Astrocyte of the spinal cord (primary cell): ENCODE results near the gene CAMKK2.

Experiments used
- DNase-seq: peaks from one replicate; pipeline ENCODE4 v3.0.0; 2011; ENCODE audit warnings: low read depth, low spot score
- H3K4me3 ChIP-seq: 2 replicates; pipeline ENCODE4 v1.5.1; 2011; ENCODE audit warnings: low read depth, mild to moderate bottlenecking, low read length, moderate library complexity
- in situ Hi-C: cut with HindIII; loops from 2 replicates; pipeline ENCODE4 v1.10.0; 2017; ENCODE audit warnings: low sequenced_read_pairs
- TF ChIP-seq, protein P1 (sequence below): IDR thresholded peaks from 2 replicates; pipeline ENCODE4 v1.5.1; 2012; ENCODE audit warnings: low read depth, mild to moderate bottlenecking, low read length, inconsistent platforms

The CAMKK2 gene

GRCh38 chr12:121331248-121331647 is 34.7 kb upstream of the CAMKK2 start:
- no peak overlapping the region for H3K4me3 ChIP-seq
- DNase-seq: no peak
- in situ Hi-C loops: no loop called here
- TF ChIP-seq, protein P1, sequence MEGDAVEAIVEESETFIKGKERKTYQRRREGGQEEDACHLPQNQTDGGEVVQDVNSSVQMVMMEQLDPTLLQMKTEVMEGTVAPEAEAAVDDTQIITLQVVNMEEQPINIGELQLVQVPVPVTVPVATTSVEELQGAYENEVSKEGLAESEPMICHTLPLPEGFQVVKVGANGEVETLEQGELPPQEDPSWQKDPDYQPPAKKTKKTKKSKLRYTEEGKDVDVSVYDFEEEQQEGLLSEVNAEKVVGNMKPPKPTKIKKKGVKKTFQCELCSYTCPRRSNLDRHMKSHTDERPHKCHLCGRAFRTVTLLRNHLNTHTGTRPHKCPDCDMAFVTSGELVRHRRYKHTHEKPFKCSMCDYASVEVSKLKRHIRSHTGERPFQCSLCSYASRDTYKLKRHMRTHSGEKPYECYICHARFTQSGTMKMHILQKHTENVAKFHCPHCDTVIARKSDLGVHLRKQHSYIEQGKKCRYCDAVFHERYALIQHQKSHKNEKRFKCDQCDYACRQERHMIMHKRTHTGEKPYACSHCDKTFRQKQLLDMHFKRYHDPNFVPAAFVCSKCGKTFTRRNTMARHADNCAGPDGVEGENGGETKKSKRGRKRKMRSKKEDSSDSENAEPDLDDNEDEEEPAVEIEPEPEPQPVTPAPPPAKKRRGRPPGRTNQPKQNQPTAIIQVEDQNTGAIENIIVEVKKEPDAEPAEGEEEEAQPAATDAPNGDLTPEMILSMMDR: no peak

DNA sequence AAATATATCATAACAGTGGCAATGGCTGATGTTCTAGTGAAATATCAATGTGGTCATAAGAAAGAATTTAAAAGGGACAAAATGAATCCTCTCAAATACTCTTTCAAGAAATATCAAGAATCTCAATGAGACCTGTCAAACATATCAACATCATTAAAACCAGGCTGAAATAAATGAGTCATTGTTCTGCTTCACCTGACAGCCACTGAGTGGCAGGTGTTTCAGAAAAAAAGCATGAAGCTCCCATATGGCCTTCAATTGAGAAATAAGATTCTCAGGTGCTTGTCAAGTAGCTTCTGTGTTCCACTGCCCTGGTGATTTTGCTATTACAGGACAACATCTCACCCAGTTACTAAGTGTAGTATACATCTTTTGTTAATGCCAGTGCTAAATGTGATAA is 34.2 kb upstream of the CAMKK2 start:
- DNase-seq: no peak
- in situ Hi-C loops: no loop called here
- TF ChIP-seq, protein P1: no peak
- no peak overlapping the region for H3K4me3 ChIP-seq

DNA sequence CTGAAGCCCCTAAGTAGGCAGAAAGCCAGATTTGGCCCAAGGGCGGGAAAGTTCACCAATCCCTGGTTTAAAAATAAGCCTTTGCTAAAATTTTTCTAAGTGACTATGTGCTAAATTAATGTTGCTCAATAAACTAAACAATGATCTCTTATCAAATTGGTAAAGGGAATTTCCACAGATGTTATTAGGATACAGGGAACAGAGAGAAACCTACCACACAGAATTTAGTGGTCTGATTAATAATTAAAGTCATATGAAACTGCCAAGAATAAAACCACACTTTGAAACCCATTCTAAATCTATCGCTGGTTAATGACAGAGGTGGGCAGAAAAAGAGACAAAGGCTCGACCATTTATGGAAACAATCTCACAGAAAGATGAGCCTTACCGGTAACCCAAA is 33.7 kb upstream of the CAMKK2 start:
- TF ChIP-seq, protein P1: no peak
- no peak for DNase-seq
- no peak overlapping the region for H3K4me3 ChIP-seq
- in situ Hi-C loops: no loop called here

- no peak for DNase-seq
- TF ChIP-seq, protein P1: no peak
- in situ Hi-C loops: no loop called here
- no peak overlapping the region for H3K4me3 ChIP-seq
These were observed 32.1 kb upstream of the CAMKK2 start for GRCh38 chr12:121328620-121329019.

DNA sequence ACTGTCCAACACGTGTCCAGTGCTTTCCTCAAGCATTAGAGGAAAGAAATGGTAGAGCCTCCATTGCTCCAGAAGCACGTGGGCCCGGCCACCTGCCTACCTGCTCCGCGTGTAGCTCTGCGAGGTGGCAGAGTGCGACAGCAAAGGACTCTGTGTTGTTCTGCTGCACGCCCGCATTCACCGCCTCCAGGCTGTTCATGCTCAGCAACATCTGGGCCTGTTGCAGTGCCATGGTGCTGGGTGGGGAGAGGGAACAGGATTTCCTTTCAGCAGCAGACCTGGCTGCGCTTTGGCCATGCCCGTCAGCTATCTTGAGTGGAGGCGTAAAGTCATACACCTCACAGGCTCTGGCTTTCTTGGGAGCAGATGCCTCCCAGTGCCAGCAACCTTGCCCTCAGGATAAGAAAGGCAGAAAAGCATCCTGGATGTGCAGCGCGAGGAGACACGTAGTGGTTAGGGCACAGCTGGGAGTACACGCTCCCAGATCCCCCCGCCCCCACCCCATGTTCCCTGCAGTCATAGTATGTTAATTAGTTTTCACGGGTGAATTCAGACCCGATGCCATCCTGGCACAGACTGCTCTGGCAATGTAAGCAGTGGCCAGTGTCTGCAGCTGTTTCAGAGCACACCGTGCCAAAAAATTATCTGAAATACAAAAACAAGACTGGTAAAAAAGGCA is 30.6 kb upstream of the CAMKK2 start:
- TF ChIP-seq, protein P1: no peak
- in situ Hi-C loops: no loop called here
- DNase-seq: no peak
- H3K4me3 ChIP-seq: no peak overlapping the region

DNA sequence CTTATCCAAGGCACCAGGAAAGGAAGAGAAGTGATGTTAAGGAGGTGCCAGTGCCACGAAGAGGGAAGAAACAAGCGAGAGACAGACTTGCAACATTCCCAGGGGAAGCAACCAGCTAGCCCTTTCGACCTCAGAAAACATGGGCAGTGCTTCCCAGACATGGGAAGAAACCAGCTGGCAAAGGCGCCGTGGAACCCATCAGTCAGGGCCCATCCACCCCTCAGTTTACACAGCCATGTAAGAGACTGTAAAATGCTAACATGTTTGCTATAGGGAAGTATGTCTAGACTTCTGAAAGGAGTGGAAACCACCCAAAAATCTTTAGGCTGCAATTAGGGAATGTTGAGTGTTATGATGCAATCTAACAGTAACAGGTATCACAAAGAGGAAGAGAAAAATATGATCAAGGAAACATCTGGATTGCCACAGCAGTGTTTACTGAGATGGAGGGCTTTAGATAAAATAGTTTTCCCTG is 29.4 kb upstream of the CAMKK2 start:
- no peak for DNase-seq
- no peak overlapping the region for H3K4me3 ChIP-seq
- TF ChIP-seq, protein P1: no peak
- in situ Hi-C loops: no loop called here
